Osteoblast (primary cell): ENCODE results near the gene ADAM11. TPM values are rescaled to one million over a fixed set of nuclear protein-coding genes. Genes with fewer than 3 reads are reported as not detected.

Source experiments
- DNase-seq: peaks from one replicate; pipeline ENCODE4 v3.0.0; 2011; ENCODE audit warnings: low spot score, mixed read lengths; ENCODE audit not compliant: insufficient read length; ENCODE audit errors: missing footprints
- H2AFZ ChIP-seq: 2 replicates; pipeline ENCODE4 v1.6.0; 2011; ENCODE audit warnings: mild to moderate bottlenecking, low read length
- H3K27ac ChIP-seq: 2 replicates; pipeline ENCODE4 v1.5.1; 2011; ENCODE audit warnings: mild to moderate bottlenecking, low read depth, low read length, moderate library complexity
- H3K27me3 ChIP-seq: 2 replicates; pipeline ENCODE4 v1.6.0; 2012; ENCODE audit warnings: mild to moderate bottlenecking, control low read depth, inconsistent platforms, low read length, moderate library complexity; ENCODE audit not compliant: insufficient read depth
- H3K36me3 ChIP-seq: 2 replicates; pipeline ENCODE4 v1.5.1; 2011; ENCODE audit warnings: mild to moderate bottlenecking, low read length, control low read depth, moderate library complexity; ENCODE audit not compliant: insufficient read depth
- H3K4me1 ChIP-seq: 2 replicates; pipeline ENCODE4 v1.5.1; 2011; ENCODE audit warnings: mild to moderate bottlenecking, low read length, control low read depth, moderate library complexity; ENCODE audit not compliant: insufficient read depth
- H3K4me2 ChIP-seq: 2 replicates; pipeline ENCODE4 v1.6.0; 2011; ENCODE audit warnings: mild to moderate bottlenecking, low read length; ENCODE audit not compliant: insufficient read depth
- H3K4me3 ChIP-seq: fragments of 200-600 bp; sonication (generic); 3 replicates; pipeline ENCODE4 v1.5.1; 2012; ENCODE audit warnings: mild to moderate bottlenecking, low read length, inconsistent platforms; ENCODE audit not compliant: insufficient read depth
- H3K79me2 ChIP-seq: 2 replicates; pipeline ENCODE4 v1.6.0; 2012; ENCODE audit warnings: mild to moderate bottlenecking, low read length, control low read depth, inconsistent platforms; ENCODE audit not compliant: insufficient read depth
- H3K9me3 ChIP-seq: 2 replicates; pipeline ENCODE4 v1.5.1; 2011; ENCODE audit warnings: low read depth, low read length, control low read depth
- H4K20me1 ChIP-seq: 2 replicates; pipeline ENCODE4 v1.6.0; 2012; ENCODE audit warnings: mild to moderate bottlenecking, low read length, control low read depth; ENCODE audit not compliant: insufficient read depth
- CTCF ChIP-seq: IDR thresholded peaks from 2 replicates; pipeline ENCODE4 v1.5.1; 2011; ENCODE audit warnings: mild to moderate bottlenecking, low read depth, low read length, moderate library complexity; ENCODE audit errors: extremely low read depth
- total RNA-seq: library from RNA; depleted of rRNA; stranded (reverse); fragments of >200 nt; gene quantifications from 2 replicates; pipeline ENCODE4 v1.2.3, GENCODE V29; 2012

The ADAM11 gene
- total RNA-seq, 1 donor = 0.36 TPM

GRCh38 chr17:44782326-44782850 lies 23.6 kb downstream of the ADAM11 start:
- no peaks in the 10 kb centered on the region for H4K20me1 ChIP-seq
- no peak overlapping the region for H3K27ac ChIP-seq
- no peak overlapping the region for H3K4me3 ChIP-seq
- DNase-seq = peak; percentile 62
- H3K27me3 ChIP-seq = no peaks in the 10 kb centered on the region
- H3K36me3 ChIP-seq = no peaks in the 10 kb centered on the region
- H3K4me2 ChIP-seq = no peak overlapping the region
- no peaks in the 10 kb centered on the region for H3K4me1 ChIP-seq
- peak overlapping the region; percentile 56 for H2AFZ ChIP-seq
- H3K79me2 ChIP-seq = no peaks in the 10 kb centered on the region
- TF ChIP-seq CTCF = no peak
- H3K9me3 ChIP-seq = no peaks in the 10 kb centered on the region

GRCh38 chr17:44785921-44786320 lies 27.1 kb downstream of the ADAM11 start:
- H3K79me2 ChIP-seq = no peaks in the 10 kb centered on the region
- H3K27me3 ChIP-seq = no peaks in the 10 kb centered on the region
- no peaks in the 10 kb centered on the region for H3K4me1 ChIP-seq
- H2AFZ ChIP-seq = no peak overlapping the region
- no peak overlapping the region for H3K4me3 ChIP-seq
- TF ChIP-seq CTCF = no peak
- H3K4me2 ChIP-seq = no peak overlapping the region
- H3K27ac ChIP-seq = no peak overlapping the region
- no peaks in the 10 kb centered on the region for H3K36me3 ChIP-seq
- H3K9me3 ChIP-seq = no peaks in the 10 kb centered on the region
- H4K20me1 ChIP-seq = no peaks in the 10 kb centered on the region
- DNase-seq = peak; percentile 63

- H3K4me2 ChIP-seq = no peak overlapping the region
- H3K9me3 ChIP-seq = no peaks in the 10 kb centered on the region
- no peak overlapping the region for H3K4me3 ChIP-seq
- H2AFZ ChIP-seq = no peak overlapping the region
- no peak overlapping the region for H3K27ac ChIP-seq
- no peaks in the 10 kb centered on the region for H3K36me3 ChIP-seq
- H3K79me2 ChIP-seq = no peaks in the 10 kb centered on the region
- H4K20me1 ChIP-seq = no peaks in the 10 kb centered on the region
- TF ChIP-seq CTCF = no peak
- H3K27me3 ChIP-seq = no peaks in the 10 kb centered on the region
- peak; percentile 48 for DNase-seq
- no peaks in the 10 kb centered on the region for H3K4me1 ChIP-seq
Measured at GRCh38 chr17:44786551-44787081, 27.8 kb downstream of the ADAM11 start.

GRCh38 chr17:44787271-44787940 lies 28.6 kb downstream of the ADAM11 start:
- H3K27ac ChIP-seq = no peak overlapping the region
- H3K79me2 ChIP-seq = no peaks in the 10 kb centered on the region
- H2AFZ ChIP-seq = no peak overlapping the region
- TF ChIP-seq CTCF = no peak
- H3K4me2 ChIP-seq = no peak overlapping the region
- no peaks in the 10 kb centered on the region for H3K27me3 ChIP-seq
- H3K4me3 ChIP-seq = no peak overlapping the region
- no peaks in the 10 kb centered on the region for H4K20me1 ChIP-seq
- no peaks in the 10 kb centered on the region for H3K36me3 ChIP-seq
- no peaks in the 10 kb centered on the region for H3K9me3 ChIP-seq
- DNase-seq = peak; percentile 37
- no peaks in the 10 kb centered on the region for H3K4me1 ChIP-seq
